Endodermal cell (in vitro differentiated cells): ENCODE results near the gene CCDC54. TPM values are rescaled to one million over a fixed set of nuclear protein-coding genes. Genes with fewer than 3 reads are reported as not detected.

Source experiments
- DNase-seq: peaks from one replicate; pipeline ENCODE4 v3.0.0-alpha.2; 2017
- H3K27ac ChIP-seq: 2 replicates; pipeline ENCODE4 v1.5.1; 2013; ENCODE audit warnings: mild to moderate bottlenecking, low read depth, low read length, moderate library complexity
- H3K27me3 ChIP-seq: 2 replicates; pipeline ENCODE4 v1.6.1; 2013; ENCODE audit warnings: mild to moderate bottlenecking, low read length, moderate library complexity; ENCODE audit not compliant: insufficient read depth, control insufficient read depth, poor library complexity, severe bottlenecking
- H3K36me3 ChIP-seq: 2 replicates; pipeline ENCODE4 v1.7.0; 2013; ENCODE audit warnings: mild to moderate bottlenecking, low read length, moderate library complexity; ENCODE audit not compliant: control insufficient read depth, insufficient read depth
- H3K4me1 ChIP-seq: one replicate; pipeline ENCODE4 v1.7.0; 2013; ENCODE audit warnings: low read length; ENCODE audit not compliant: control insufficient read depth, insufficient read depth
- H3K4me3 ChIP-seq: 2 replicates; pipeline ENCODE4 v1.5.1; 2013; ENCODE audit warnings: mild to moderate bottlenecking, low read length, moderate library complexity
- H3K9ac ChIP-seq: 2 replicates; pipeline ENCODE4 v1.6.1; 2013; ENCODE audit warnings: mild to moderate bottlenecking, low read length, moderate library complexity; ENCODE audit not compliant: poor library complexity, severe bottlenecking; ENCODE audit errors: extremely low read depth
- H3K9me3 ChIP-seq: 2 replicates; pipeline ENCODE4 v1.6.1; 2013; ENCODE audit warnings: mild to moderate bottlenecking, low read length, moderate library complexity; ENCODE audit not compliant: control insufficient read depth
- H3K27ac Mint-ChIP-seq: 2 replicates; pipeline ENCODE4 v1.8.0; 2020; ENCODE audit warnings: mixed read lengths
- H3K27me3 Mint-ChIP-seq: 2 replicates; pipeline ENCODE4 v1.8.0; 2021; ENCODE audit warnings: mild to moderate bottlenecking, mixed read lengths; ENCODE audit not compliant: insufficient read depth
- H3K36me3 Mint-ChIP-seq: 2 replicates; pipeline ENCODE4 v1.8.0; 2020; ENCODE audit warnings: low read depth, mixed read lengths
- H3K4me1 Mint-ChIP-seq: 2 replicates; pipeline ENCODE4 v1.8.0; 2020; ENCODE audit warnings: mixed read lengths
- H3K4me3 Mint-ChIP-seq: 2 replicates; pipeline ENCODE4 v1.8.0; 2020; ENCODE audit warnings: mild to moderate bottlenecking, moderate library complexity, mixed read lengths
- H3K9me3 Mint-ChIP-seq: 2 replicates; pipeline ENCODE4 v1.8.0; 2020; ENCODE audit warnings: mild to moderate bottlenecking, mixed read lengths
- WGBS, 2 experiments: methylation state at CpG; one replicate each; pipeline versions ENCODE4 v1.1.5 to v1.1.7; 2013; ENCODE audit warnings: missing lambda C conversion rate in 2 of 2, mixed read lengths in 1 of 2; ENCODE audit not compliant: insufficient coverage in 1 of 2, insufficient read length in 1 of 2; 5-methylcytosine and 5-hydroxymethylcytosine counted together
- total RNA-seq, 2 donors: library from RNA; stranded (reverse); fragmentation: NEBNext Ultra II Directional in 1 of 2; extraction: Animal tissue kit (Norgen Biotek cat#: 25700) in 1 of 2; gene quantifications; 2 replicates in 1 of 2; 3 replicates in 1 of 2; pipeline ENCODE4 v1.2.1, GENCODE V29; 2021
- TF ChIP-seq, protein P1 (sequence below): fragments of 200-600 bp; sonication (generic); conservative IDR thresholded peaks from 2 replicates; pipeline ENCODE4 v1.5.0; 2021; ENCODE audit warnings: antibody characterized with exemption, mild to moderate bottlenecking

The CCDC54 gene
- total RNA-seq, 2 donors from 2014 or later, result not detected

GRCh38 chr3:107382631-107383030, 5.4 kb downstream of the CCDC54 start:
- H3K27me3 Mint-ChIP-seq, result no peaks in the 10 kb centered on the region
- no peaks in the 10 kb centered on the region for H3K9me3 ChIP-seq
- no peaks in the 10 kb centered on the region for H3K4me1 ChIP-seq
- H3K9me3 Mint-ChIP-seq, result no peaks in the 10 kb centered on the region
- H3K9ac ChIP-seq, result no peak overlapping the region
- no peaks in the 10 kb centered on the region for H3K27me3 ChIP-seq
- DNase-seq, result no peak
- no peaks in the 10 kb centered on the region for H3K36me3 ChIP-seq
- WGBS, 2 experiments, result 97% methylated on average over 3 of the region's 4 CpGs; no CpG with 5 or more reads in 1 of the 2 experiments
- H3K36me3 Mint-ChIP-seq, result no peaks in the 10 kb centered on the region
- peaks cover 22% of the 10 kb centered on the region for H3K4me1 Mint-ChIP-seq
- no peak overlapping the region for H3K4me3 ChIP-seq
- H3K4me3 Mint-ChIP-seq, result no peak overlapping the region
- no peak overlapping the region for H3K27ac ChIP-seq
- TF ChIP-seq, protein P1, sequence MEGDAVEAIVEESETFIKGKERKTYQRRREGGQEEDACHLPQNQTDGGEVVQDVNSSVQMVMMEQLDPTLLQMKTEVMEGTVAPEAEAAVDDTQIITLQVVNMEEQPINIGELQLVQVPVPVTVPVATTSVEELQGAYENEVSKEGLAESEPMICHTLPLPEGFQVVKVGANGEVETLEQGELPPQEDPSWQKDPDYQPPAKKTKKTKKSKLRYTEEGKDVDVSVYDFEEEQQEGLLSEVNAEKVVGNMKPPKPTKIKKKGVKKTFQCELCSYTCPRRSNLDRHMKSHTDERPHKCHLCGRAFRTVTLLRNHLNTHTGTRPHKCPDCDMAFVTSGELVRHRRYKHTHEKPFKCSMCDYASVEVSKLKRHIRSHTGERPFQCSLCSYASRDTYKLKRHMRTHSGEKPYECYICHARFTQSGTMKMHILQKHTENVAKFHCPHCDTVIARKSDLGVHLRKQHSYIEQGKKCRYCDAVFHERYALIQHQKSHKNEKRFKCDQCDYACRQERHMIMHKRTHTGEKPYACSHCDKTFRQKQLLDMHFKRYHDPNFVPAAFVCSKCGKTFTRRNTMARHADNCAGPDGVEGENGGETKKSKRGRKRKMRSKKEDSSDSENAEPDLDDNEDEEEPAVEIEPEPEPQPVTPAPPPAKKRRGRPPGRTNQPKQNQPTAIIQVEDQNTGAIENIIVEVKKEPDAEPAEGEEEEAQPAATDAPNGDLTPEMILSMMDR, result no peak
- no peak overlapping the region for H3K27ac Mint-ChIP-seq

DNA sequence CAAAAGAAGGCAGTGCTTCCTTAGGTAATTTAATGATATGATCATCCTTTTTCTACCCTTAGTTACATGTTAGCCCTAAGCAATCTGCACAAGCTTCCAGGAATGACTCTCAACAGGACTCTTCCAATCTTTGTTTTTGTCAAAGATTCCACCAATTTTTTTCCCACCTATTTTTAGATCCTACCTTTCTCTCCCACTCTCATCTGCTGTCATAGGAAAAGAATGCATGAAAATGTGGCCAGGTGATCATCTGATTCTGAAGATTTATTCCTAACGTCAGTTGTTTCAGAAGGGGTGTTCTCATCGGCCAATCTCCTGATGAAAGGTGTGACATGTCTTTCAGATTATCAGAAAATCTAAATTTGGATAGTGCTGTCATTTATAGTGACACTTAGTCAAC, 7.2 kb downstream of the CCDC54 start:
- TF ChIP-seq, protein P1, result no peak
- Mint-ChIP-seq H3K27me3 (no peaks in the 10 kb centered on the region), H3K36me3 (no peaks in the 10 kb centered on the region), H3K27ac (peak overlapping the region; percentile 2), H3K4me3 (no peak overlapping the region), H3K9me3 (no peaks in the 10 kb centered on the region), H3K4me1 (peaks cover 22% of the 10 kb centered on the region)
- no peaks in the 10 kb centered on the region for H3K4me1 ChIP-seq
- 79% methylated on average over 2 of the region's 2 CpGs; no CpG with 5 or more reads in 1 of the 2 experiments for WGBS, 2 experiments
- DNase-seq, result no peak
- H3K4me3 ChIP-seq, result no peak overlapping the region
- no peaks in the 10 kb centered on the region for H3K9me3 ChIP-seq
- no peaks in the 10 kb centered on the region for H3K27me3 ChIP-seq
- no peak overlapping the region for H3K27ac ChIP-seq
- H3K9ac ChIP-seq, result no peak overlapping the region
- no peaks in the 10 kb centered on the region for H3K36me3 ChIP-seq

- no peak for DNase-seq
- Histone ChIP-seq H3K4me3 (peak overlapping the region; percentile 51), H3K9ac (no peak overlapping the region), H3K36me3 (no peaks in the 10 kb centered on the region), H3K27ac (no peak overlapping the region), H3K4me1 (no peaks in the 10 kb centered on the region), H3K9me3 (no peaks in the 10 kb centered on the region), H3K27me3 (no peaks in the 10 kb centered on the region)
- no peaks in the 10 kb centered on the region for H3K36me3 Mint-ChIP-seq
- TF ChIP-seq, protein P1, result no peak
- peaks cover 22% of the 10 kb centered on the region for H3K4me1 Mint-ChIP-seq
- H3K4me3 Mint-ChIP-seq, result no peak overlapping the region
- peak overlapping the region; percentile 2 for H3K27ac Mint-ChIP-seq
- H3K9me3 Mint-ChIP-seq, result no peaks in the 10 kb centered on the region
- no peaks in the 10 kb centered on the region for H3K27me3 Mint-ChIP-seq
- WGBS, 2 experiments, result 19 to 38% methylated on average over 1 to 2 of the region's 2 CpGs
Observed at GRCh38 chr3:107384907-107385306, 7.7 kb downstream of the CCDC54 start.
